NK-92 (cell line): ENCODE measurements around the gene POLR2L.

ENCODE experiments used
- DNase-seq: peaks from one replicate; lab custom pipeline; 2025; ENCODE audit not compliant: unreplicated experiment; lab: John Stamatoyannopoulos, UW

Gene POLR2L

DNA sequence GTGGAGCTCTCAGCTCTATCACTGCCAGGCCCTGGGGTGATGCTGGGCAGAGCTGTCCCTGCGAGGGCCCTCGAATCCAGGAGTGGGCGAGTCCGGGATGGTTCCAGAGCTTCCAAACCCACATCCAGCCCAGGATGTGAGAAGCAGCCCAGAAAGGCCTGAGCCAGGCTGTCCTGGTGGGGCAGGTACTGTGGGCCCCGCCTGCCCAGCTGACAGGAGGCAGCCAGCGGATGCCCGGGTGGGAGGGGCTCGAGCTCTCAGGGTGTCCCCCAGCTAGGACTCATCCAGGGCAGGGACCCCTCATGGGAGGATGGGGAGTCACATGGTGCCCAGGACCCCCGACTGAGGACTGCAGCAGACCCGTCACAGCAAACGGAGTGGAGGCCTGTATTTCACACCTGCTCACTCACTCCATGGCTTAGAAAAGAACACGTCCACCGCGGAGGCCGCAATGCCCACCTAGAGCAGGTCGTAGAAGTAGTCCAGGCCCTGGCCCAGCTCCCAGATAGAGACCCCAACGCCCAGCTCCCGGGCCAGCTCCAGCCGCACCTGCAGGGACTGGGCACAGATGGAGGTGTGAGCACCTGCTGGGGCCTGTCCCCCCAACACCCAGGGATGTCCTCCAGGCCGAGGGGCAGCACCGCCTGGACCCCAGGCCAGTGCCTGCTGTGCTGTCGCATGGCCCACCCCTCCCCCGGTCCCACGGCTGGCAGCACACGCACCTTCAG, 27.2 kb upstream of the POLR2L start:
- DNase-seq: no peak

DNA sequence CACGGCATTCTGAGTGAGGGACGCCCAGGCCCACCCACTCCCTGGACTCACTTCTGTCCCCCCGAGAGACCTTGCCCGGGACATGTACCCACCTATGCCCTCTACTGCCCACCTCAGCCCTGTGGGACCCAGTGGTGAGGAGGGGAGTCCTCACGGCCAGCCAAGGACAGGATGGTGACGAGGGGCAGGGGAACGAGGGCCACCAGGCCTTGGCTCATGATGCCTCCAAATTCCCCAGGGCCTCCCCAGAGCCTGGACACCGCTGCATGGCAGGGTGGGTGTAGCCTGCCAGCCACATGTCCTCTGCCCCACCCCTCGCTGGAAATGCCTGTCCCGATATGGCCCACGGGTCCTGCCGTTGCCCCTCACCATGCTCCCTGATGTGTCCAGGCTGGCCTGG, 26.5 kb upstream of the POLR2L start:
- DNase-seq: no peak

DNA sequence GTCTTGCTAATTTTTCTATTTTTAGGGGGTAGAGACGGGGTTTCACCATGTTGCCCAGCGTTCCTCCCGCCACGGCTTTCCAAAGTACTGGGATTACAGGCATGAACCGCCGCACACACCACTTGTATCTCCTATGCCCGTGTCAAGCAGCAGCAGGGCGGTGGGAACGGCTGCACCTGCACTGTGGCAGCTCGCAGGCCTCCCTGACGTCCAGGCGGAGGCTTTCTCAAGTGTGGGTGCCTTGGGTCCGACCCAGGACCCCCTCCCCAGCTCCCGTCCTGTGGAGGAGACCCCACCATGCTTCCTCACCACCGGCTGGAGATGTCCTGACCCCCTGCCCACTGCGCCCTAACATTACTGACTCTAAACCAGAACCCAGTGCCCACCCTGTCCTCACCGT, 26.1 kb upstream of the POLR2L start:
- DNase-seq: no peak

DNA sequence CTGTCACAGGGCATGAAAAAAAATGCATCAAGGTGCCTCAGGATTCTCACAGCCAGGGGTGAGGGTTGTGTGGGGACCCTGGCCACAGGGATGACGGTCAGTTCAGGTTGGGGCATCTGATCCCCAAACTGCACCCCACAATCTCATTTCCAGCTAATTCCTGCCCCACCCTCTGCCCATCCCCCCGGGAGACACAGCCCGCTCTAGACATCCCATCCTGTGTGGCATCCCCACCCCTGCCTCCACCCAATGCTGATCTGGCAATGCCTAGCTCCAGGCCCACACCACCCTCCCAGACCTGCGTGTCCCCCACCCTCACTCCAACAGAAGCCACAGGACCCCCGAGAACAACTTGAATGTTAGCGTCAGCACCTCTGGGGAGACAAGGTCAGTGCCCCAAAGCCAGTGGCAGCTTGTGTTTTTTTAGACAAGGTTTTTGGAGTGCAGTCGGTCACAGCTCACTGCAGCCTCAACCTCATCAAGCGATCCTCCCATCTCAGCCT, 25.6 kb upstream of the POLR2L start:
- DNase-seq: no peak

DNA sequence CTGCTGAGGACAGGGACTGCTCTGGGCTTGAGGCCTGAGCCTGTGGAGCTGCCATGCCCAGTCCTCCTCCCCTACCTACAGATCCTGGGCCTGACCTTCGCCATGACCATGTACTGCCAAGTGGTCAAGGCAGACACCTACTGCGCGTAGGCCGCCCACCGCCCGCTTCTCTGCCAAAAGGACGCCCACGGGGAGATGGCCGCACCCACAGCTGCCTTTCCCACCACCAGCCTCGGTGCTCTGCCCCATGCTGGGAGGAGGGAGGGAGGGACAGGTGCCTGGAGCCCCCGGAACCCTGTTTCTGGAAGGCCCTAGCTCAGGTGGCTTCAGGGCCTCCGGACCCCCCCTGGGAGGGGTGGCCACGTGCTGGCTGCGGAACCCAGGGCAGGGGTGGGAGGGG, 24.2 kb upstream of the POLR2L start:
- DNase-seq: no peak

DNA sequence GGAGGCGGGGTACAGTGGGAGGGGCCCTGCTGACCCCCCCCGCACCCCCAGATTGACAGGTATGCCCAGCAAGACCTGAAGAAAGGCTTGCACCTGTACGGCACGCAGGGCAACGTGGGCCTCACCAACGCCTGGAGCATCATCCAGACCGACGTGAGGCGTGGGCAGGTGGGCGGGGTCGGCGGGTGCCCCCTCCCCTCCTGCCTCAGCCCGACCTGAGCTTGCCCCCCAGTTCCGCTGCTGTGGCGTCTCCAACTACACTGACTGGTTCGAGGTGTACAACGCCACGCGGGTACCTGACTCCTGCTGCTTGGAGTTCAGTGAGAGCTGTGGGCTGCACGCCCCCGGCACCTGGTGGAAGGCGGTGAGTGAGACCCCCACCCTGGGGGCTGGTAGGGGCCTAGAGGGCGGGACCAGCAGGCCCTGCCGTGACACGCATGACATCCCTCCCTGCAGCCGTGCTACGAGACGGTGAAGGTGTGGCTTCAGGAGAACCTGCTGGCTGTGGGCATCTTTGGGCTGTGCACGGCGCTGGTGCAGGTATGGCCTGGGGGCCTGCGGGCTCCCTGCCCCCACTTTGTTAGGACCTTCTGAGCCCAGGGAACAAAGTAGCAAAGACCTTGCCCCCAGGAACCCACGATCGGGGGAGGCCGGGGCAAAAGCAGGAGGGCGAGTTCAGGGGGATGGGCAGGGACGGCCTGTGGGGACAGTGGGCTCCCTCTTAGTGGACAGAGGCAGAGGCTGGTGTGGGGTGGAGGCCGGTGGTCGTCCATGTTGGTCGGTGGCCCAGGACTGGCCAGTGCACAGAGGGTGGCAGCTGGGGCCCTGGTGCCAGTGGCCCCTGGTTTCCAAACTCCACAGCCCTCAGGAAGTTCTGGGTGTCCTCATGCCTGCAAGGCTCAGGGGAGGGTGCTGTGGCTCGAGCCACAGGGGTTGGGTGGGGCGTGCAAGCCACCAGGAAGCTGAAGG, 23.4 kb upstream of the POLR2L start:
- DNase-seq: no peak

DNA sequence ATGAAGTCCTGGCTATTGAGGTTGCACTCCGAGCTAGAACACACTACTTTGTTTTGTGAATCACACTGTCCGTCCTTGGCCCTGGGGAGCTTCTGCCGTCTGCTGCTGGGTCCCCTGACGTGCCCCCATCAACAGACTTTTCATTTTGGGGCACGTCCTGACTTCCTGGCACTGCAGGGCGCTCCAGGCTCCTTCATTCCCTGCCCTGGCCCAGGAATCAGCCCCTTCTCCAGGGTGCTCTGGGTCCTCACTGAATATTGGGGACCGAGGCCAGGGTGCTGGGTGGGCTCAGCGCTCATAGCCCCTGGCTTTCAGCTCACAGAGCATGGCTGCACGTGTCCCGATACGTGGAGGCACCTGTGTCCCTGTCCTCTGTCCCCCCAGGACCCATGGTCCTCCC, 22.6 kb upstream of the POLR2L start:
- DNase-seq: no peak

DNA sequence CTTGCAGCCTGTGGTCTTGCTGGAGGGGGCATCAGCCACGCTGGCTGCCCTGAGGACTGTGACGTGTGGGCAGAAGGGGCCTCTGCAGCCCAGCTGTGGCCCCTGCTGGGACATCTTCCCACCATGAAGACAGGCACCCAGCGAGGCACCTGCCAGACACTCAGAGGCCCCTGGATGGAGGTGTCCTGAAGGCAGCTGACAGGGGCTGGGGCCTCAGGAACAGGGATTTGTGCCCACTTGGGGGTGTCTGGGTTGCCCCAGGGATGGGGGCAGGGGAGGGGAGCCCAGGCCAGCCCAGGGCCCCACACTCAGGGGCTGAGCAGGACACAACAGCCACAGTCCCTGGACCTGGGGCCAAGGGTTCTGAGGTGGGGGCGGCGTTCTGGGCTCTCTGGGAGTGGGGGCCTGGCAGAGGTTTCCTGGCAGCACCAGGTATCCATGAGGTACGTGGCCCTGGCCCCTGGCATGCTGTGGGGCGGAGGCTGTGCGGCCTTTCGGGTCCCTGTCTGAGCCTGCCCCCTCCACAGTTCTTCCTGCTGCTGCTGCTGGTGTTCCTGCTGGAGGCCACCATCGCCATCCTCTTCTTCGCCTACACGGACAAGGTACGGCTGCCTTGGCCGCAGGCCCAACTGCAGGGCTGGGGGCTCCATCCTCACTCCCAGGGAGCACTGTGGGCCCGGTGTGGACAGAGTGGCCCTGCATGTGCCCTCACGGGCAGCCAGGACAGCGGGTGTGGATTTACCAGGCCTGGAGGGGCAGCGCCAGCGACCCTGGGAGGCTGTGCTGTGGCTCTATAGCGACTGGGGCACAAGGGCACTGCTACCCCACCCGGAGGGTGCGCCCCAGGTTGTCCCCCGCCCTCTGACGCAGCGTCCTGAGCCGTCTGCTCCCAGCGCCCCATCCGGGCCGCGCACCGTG, 21.8 kb upstream of the POLR2L start:
- DNase-seq: no peak

DNA sequence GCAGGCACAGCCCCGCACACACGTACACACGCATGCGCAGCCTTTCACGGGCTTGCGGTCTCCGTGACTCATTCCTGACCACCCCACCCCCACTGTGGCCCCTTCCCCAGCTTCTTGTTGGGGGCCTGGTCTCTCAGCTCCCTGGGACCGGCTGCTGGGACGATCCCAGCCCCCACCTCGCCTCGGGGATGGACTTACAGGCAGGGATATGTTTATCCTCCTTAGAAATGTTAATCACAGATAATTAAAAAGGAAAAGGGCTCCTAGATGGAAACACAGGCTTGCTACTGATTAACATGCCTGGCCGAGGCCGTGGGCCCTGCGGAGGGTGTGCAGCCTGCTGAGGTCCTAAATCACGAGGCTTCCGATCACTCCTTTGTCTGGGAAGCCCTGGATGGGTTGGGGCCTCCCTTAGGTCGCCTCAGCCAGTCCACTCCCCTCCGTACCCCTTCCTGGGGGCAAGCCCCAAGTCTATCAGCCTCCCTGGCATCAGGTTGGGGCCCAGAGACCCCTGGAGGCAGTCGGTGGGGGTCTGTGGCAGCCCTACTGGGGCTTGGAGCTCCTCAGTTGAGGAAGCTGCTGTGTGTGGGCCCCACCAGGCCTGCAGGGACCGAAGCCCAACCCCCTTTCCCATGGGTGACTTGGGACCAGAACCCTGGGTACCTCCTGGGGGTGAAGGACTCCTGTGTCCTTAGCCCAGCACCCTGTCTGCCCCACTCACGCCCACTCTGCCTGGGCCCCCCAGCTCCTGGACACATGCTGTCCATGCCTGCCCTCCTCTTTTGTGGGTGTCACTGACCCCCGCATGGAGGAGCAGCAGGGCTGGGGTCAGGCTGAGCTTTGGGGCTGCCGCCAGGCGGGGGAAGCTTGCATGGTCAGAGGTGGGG, 20.9 kb upstream of the POLR2L start:
- no peak for DNase-seq

DNA sequence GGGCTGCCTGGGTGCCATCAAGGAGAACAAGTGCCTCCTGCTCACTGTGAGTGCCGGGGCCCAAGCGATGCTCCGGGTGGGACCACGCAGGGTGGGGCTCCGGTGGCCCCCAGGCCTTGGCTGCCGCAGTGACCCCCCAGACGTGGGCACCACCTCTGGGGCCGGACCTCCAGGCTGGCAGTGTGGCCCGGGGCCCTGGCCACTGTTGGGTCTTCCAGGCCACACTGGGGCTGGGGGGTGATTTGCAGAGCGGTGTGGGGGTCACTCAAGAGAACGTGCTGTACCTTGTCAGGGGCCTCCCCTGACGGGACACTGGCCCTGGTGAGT, 20.3 kb upstream of the POLR2L start:
- no peak for DNase-seq

DNA sequence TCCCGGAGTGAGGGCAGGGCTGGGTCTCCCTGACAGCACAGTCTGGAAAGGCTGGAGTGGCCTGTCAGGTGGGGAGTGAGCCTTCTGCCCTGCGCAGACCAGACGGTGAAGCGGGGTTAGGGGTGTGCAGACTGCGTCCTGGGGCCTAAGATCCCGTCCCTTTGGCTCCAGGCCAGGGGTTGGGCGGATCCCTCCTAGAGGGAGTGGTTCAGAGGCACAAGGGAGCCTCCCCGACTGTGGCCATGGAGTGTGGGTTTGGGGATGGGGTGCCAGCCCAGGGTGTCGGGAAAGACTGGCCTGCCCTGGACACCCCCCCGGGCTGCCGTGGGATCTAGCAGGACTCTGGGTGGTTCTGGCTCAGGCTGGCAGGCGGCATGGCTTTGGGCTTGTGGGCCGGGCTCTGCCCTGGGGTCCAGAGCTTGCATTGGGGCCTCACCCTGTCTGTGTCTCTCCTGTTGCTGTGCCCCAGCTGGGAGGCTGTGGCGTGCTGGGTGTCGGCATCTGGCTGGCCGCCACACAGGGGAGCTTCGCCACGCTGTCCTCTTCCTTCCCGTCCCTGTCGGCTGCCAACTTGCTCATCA, 19.8 kb upstream of the POLR2L start:
- no peak for DNase-seq

DNA sequence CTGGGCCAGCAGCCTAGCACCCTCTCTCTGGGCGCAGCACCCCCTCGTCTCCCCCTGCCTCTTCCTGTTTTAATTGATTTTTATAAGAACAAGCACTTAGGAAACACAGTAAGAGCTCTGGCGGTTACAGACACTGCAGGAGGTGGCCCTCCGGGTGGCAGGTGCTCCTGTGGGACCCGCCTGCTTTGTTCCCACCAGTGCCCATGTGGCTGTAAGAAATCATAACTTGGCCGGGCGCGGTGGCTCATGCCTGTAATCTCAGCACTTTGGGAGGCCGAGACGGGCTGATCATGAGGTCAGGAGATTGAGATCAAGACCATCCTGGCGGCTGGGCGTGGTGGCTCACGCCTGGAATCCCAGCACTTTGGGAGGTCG, 18.8 kb upstream of the POLR2L start:
- DNase-seq: no peak

DNA sequence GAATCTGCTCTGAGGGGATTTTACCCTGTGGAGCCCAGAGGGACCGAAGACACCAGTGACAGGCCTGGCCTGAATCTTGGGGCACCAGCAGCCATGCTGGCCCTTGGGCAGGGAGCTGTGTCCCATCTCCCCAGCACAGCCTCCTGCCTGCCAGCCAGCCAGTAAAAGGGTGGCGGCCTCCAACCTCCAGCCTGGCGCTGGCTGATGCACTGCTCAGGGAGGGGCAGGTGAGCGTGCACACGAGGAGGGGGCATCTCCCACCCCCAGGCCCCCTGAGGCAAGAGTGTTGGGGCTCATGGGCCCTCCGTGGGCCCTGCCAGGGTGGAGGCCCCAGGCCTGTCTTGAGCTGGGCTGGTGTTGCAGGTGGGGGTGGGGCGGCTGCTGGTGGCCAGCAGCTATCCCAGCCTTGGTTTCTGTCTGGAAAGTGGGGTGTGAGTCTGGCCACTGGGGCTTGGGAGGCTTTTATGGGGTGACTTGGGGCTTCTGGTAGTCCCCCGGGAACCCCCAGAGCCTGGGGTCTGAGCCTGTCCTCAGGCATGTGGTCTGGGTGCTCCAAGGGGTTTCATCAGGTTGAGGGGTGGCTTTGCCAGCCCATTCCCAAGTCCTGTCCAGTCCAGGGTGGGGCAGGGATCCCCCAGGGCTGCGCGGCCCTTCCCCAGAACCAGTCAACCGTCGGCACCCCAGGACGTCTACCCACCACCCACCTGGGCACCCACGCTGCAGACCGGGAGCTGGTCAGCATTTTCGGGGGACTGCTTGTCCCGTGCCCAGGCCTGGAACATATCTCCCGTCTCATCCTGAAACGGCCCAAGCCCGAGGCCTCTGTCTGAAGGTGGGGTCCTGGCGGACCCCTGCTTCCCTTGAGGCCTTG, 18.1 kb upstream of the POLR2L start:
- DNase-seq: no peak

DNA sequence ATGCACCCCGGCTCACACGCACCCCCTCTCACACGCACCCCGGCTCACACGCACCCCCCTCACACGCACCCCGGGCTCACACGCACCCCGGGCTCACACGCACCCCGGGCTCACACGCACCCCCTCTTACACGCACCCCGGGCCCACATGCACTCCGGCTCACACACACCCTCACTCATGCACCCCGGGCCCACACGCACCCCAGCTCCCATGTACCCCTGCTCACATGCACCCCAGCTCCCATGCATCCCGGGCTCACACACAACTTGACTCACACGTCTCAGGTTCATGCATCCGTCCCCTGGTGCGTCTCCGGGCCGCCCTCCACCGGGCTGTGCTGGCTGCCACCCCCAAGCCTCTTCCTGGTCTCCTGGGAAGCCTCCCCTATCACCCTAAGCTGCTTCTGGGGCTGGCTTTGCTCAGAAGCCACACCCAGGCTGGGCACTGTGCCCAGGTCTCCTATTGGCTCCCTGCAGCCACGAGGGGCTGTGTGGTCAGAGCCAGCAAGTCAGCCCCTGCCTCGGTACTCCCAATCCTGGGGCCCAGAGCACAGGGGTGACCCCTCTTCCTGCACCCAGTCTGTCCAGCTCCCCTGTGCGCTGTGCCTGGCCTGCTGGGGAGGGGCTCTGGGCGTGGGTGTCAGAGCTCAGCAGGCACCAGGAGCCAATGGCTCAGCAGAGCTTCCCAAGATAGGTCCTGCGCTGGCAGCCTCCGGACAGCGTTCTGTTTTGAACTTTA, 17.2 kb upstream of the POLR2L start:
- DNase-seq: no peak

DNA sequence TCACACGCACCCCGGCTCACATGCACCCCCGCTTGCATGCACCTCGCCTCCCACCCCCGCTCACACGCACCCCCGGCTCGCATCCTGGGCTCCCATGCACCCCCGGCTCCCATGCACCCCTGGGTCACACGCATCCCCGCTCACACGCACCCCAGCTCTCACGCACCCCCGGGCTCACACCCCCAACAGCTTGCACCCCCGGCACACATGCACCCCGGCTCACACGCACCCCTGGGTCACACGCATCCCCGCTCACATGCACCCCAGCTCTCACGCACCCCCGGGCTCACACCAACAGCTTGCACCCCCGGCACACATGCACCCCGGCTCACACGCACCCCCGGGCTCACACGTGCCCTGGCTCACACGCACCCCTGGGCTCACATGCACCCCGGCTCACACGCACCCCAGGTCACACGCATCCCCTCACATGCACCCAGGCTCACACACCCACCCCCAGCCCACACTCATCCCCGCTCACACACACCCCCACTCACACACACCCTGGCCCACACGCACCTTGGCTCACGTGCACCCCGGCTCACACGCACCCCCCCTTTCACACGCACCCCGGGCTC, 16.5 kb upstream of the POLR2L start:
- no peak for DNase-seq

DNA sequence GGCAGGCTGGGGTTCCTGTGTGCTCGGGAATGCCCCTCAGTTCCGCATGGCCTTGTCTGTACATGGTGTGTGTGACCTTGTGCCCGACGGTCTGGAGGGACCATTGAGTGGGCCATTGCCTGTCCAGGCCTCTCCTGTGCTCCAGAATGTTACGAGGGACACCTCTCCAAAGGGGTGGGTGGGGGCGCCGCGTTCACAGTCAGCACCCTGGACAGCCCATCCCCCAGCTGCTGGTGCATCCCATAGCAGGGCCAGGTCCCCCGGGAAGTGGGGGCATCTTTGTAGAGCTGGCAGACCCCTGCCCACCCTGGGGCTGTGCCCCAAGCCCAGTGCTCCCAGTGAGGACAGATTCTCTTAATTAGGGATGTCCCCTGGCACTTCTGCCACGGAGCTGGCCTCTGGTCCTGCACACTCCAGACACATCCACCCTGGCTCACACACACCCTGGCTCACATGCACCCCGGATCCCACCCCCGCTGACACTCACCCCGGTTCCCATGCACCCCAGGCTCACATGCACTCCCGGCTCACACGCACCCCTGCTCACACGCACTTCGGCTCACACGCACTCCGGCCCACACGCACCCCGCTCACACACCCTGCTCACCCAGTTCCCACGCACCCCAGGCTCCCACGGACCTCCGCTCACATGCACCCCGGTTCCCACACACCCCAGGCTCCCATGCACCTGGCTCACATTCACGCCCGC, 15.9 kb upstream of the POLR2L start:
- DNase-seq: no peak

DNA sequence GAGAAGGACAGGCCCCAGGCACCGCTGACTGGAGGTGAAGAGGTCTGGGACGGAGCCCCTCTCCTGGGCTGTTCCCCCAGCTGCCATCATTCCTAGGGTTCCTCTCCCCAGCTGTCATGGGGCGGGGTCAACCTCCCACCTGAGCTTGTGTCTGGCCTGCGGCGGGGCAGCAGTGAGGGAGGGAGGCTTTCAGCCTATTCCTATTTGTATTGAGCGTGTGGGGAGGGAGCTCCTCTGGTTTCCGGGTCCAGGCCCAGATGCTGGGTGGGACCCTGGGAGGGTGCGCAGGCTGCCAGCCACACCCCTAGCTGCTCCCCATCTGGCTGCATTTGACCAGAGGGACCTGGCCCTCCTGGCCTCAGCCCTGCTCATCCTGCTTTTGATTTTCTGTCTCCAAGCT, 14.1 kb upstream of the POLR2L start:
- DNase-seq: no peak
